Activated CD8-positive, alpha-beta T cell treated with anti-CD3 and anti-CD28 coated beads, Interleukin-2, amount 10 ng/mL, durations not matched to agents 7 days and 5 days (primary cell): Measurements from ENCODE around the gene PRAMEF2. TPM values are rescaled to one million over a fixed set of nuclear protein-coding genes. Genes with fewer than 3 reads are reported as not detected.
"Not testable (repeated sequence)": the region's sequence is repeated elsewhere in the genome, so short reads cannot be mapped to it uniquely, and the experiment has no call there.

Experiments
- ATAC-seq: fragments of 150-1000 bp; cut with Tn5 transposase; one replicate; pipeline ENCODE4 v1.10.0; 2021; ENCODE audit warnings: moderate library complexity
- CTCF ChIA-PET: fragments of 350-600 bp; sonication (Branson Sonifier 250); formaldehyde crosslinking; loops from one replicate; lab custom pipeline; 2021; ENCODE audit warnings: antibody characterized with exemption; lab: Charles Lee
- POLR2A ChIA-PET: fragments of 350-600 bp; sonication (Branson Sonifier 250); formaldehyde crosslinking; loops from one replicate; lab custom pipeline; 2021; ENCODE audit warnings: antibody characterized with exemption; lab: Charles Lee
- DNase-seq: peaks from one replicate; pipeline ENCODE4 v3.0.0-alpha.2; 2020
- H3K27ac Mint-ChIP-seq: one replicate; pipeline ENCODE4 v1.8.0; 2021; ENCODE audit warnings: mild to moderate bottlenecking, mixed read lengths
- H3K27me3 Mint-ChIP-seq: one replicate; pipeline ENCODE4 v1.8.0; 2021; ENCODE audit warnings: low read depth, mixed read lengths
- H3K36me3 Mint-ChIP-seq: one replicate; pipeline ENCODE4 v1.8.0; 2021; ENCODE audit warnings: low read depth, mixed read lengths
- H3K4me1 Mint-ChIP-seq: one replicate; pipeline ENCODE4 v1.8.0; 2021; ENCODE audit warnings: low read depth, mixed read lengths
- H3K4me3 Mint-ChIP-seq: one replicate; pipeline ENCODE4 v1.8.0; 2021; ENCODE audit warnings: mild to moderate bottlenecking, mixed read lengths
- H3K9me3 Mint-ChIP-seq: one replicate; pipeline ENCODE4 v1.8.0; 2022; ENCODE audit warnings: mixed read lengths; ENCODE audit not compliant: insufficient read depth
- total RNA-seq, 2 experiments: library from RNA; stranded (reverse); gene quantifications; one replicate each; pipeline ENCODE4 v1.2.3, GENCODE V29; 2021

Gene PRAMEF2, protein sequence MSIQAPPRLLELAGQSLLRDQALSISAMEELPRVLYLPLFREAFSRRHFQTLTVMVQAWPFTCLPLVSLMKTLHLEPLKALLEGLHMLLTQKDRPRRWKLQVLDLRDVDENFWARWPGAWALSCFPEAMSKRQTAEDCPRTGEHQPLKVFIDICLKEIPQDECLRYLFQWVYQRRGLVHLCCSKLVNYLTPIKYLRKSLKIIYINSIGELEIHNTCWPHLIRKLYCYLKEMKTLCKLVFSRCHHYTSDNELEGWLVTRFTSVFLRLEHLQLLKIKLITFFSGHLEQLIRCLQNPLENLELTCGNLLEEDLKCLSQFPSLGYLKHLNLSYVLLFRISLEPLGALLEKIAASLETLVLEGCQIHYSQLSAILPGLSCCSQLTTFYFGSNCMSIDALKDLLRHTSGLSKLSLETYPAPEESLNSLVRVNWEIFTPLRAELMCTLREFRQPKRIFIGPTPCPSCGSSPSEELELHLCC
- total RNA-seq, result not detected

GRCh38 chr1:12856786-12857185, at the start of gene PRAMEF2:
Gene PRAMEF2, plus strand, starts transcription at chr1:12857086. Its CDS starts 1,924 bp downstream, at chr1:12859010.
- H3K4me1 Mint-ChIP-seq, CTCF ChIA-PET, H3K36me3 Mint-ChIP-seq, H3K27me3 Mint-ChIP-seq, ATAC-seq, H3K4me3 Mint-ChIP-seq, H3K9me3 Mint-ChIP-seq, DNase-seq, H3K27ac Mint-ChIP-seq, POLR2A ChIA-PET: not testable (repeated sequence)

DNA sequence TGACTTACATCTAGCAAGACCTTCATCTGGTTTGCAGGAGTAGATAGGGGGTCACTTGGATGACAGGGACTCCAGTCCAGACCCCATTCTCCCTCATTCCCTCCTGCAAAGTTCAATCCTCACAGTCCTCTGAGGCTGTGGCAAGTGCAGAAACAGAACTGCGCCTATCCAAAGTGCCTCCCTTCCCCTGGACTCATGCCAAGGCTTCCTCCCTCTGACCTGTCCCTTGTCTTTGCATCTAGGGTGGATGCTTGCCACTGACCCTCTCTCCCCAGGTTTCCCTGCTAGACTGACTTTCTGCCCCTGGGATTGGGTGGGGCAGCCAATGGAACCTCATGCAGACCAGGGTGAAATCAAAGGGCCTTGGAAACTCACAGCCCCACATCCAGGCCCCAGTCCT, 47.0 kb upstream of the PRAMEF2 start:
- DNase-seq, result no peak
- H3K9me3 Mint-ChIP-seq, result no peaks in the 10 kb centered on the region
- no peak for ATAC-seq
- no peak overlapping the region for H3K4me3 Mint-ChIP-seq
- no peaks in the 10 kb centered on the region for H3K36me3 Mint-ChIP-seq
- CTCF ChIA-PET, result no interaction called here
- no peaks in the 10 kb centered on the region for H3K4me1 Mint-ChIP-seq
- POLR2A ChIA-PET, result no interaction called here
- H3K27ac Mint-ChIP-seq, result no peak overlapping the region
- H3K27me3 Mint-ChIP-seq, result peaks cover 11% of the 10 kb centered on the region

- no peak overlapping the region for H3K27ac Mint-ChIP-seq
- H3K36me3 Mint-ChIP-seq, result no peaks in the 10 kb centered on the region
- ATAC-seq, result no peak
- no peaks in the 10 kb centered on the region for H3K4me1 Mint-ChIP-seq
- H3K4me3 Mint-ChIP-seq, result no peak overlapping the region
- no peak for DNase-seq
- H3K27me3 Mint-ChIP-seq, result peaks cover 8% of the 10 kb centered on the region
- no peaks in the 10 kb centered on the region for H3K9me3 Mint-ChIP-seq
- ChIA-PET CTCF (no interaction called here), POLR2A (no interaction called here)
These were observed 46.0 kb upstream of the PRAMEF2 start for GRCh38 chr1:12810691-12811408.

DNA sequence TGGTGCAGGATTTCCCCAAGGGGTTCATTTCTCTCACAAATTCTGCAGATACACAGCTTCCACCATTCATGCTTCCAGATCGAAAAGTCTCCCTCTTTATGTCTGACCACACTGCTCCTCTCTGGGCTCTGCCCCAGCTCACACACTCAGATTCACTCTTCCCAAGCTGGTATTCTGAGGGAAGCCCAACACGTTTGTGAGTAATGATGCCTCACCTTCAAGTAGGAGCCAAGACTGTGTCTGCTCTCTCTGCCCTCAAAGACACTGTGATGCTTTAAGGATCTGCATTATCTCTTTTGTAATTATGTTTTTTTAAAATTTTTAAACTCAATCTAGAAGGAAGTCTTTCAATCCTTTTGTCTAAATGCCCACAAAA, 45.5 kb upstream of the PRAMEF2 start:
- Mint-ChIP-seq H3K4me1 (no peaks in the 10 kb centered on the region), H3K27me3 (peaks cover 8% of the 10 kb centered on the region), H3K4me3 (no peak overlapping the region), H3K27ac (no peak overlapping the region), H3K36me3 (no peaks in the 10 kb centered on the region), H3K9me3 (no peaks in the 10 kb centered on the region)
- ChIA-PET CTCF (no interaction called here), POLR2A (no interaction called here)
- ATAC-seq, result no peak
- DNase-seq, result no peak

DNA sequence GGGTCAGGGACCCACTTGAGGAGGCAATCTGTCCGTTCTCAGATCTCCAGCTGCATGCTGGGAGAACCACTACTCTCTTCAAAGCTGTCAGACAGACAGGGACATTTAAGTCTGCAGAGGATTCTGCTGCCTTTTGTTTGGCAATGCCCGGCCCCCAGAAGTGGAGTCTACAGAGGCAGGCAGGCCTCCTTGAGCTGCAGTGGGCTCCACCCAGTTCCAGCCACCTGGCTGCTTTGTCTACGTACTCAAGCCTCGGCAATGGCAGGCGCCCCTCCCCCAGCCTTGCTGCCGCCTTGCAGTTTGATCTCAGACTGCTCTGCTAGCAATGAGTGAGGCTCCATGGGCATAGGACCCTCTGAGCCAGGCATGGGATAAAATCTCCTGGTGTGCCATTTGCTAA, 37.8 kb upstream of the PRAMEF2 start:
- H3K36me3 Mint-ChIP-seq, DNase-seq, H3K4me3 Mint-ChIP-seq, H3K27me3 Mint-ChIP-seq, H3K4me1 Mint-ChIP-seq, H3K9me3 Mint-ChIP-seq, POLR2A ChIA-PET, CTCF ChIA-PET, H3K27ac Mint-ChIP-seq, ATAC-seq: not testable (repeated sequence)

- DNase-seq, H3K27me3 Mint-ChIP-seq, CTCF ChIA-PET, POLR2A ChIA-PET, ATAC-seq, H3K36me3 Mint-ChIP-seq, H3K4me3 Mint-ChIP-seq, H3K9me3 Mint-ChIP-seq, H3K27ac Mint-ChIP-seq, H3K4me1 Mint-ChIP-seq: not testable (repeated sequence)
These were observed 25.6 kb upstream of the PRAMEF2 start, which contains the start of gene PRAMEF11 for GRCh38 chr1:12831310-12831709. Gene PRAMEF11, minus strand, starts transcription at chr1:12831410. Its CDS starts 2,621 bp downstream, at chr1:12828789.

GRCh38 chr1:12833251-12833650, 23.6 kb upstream of the PRAMEF2 start:
- H3K4me1 Mint-ChIP-seq, H3K36me3 Mint-ChIP-seq, CTCF ChIA-PET, ATAC-seq, DNase-seq, H3K27me3 Mint-ChIP-seq, H3K9me3 Mint-ChIP-seq, POLR2A ChIA-PET, H3K27ac Mint-ChIP-seq, H3K4me3 Mint-ChIP-seq: not testable (repeated sequence)

- ATAC-seq, H3K27ac Mint-ChIP-seq, H3K4me1 Mint-ChIP-seq, CTCF ChIA-PET, POLR2A ChIA-PET, H3K4me3 Mint-ChIP-seq, H3K9me3 Mint-ChIP-seq, H3K36me3 Mint-ChIP-seq, H3K27me3 Mint-ChIP-seq, DNase-seq: not testable (repeated sequence)
These were observed 8.3 kb upstream of the PRAMEF2 start, which contains the start of gene HNRNPCL1 for GRCh38 chr1:12848620-12849019. Gene HNRNPCL1, minus strand, starts transcription at chr1:12848720. Its CDS starts 431 bp downstream, at chr1:12848289.

DNA sequence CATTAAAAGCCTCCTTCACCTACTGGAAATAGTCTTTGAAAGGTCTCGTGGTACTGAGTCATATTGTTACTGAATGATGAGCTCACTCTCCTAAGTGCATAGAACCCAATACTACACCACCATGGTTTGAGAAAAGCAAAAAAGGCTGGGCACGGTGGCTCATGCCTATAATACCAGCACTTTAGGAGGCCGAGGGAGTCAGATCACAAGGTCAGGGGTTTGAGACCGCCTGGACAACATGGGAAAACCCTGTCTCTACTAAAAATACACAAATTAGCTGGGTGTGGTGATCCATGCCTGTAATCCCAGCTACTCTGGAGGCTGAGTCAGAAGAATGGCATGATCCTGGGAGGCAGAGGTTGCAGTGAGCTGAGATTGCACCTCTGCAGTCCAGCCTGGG, 5.1 kb upstream of the PRAMEF2 start:
- Mint-ChIP-seq H3K27me3 (peaks cover 3% of the 10 kb centered on the region), H3K4me3 (no peak overlapping the region)
- POLR2A ChIA-PET, result no interaction called here

GRCh38 chr1:12863131-12863880, 6.4 kb downstream of the PRAMEF2 start:
- POLR2A ChIA-PET, H3K4me1 Mint-ChIP-seq, DNase-seq, H3K27me3 Mint-ChIP-seq, H3K4me3 Mint-ChIP-seq, H3K36me3 Mint-ChIP-seq, ATAC-seq, H3K9me3 Mint-ChIP-seq, H3K27ac Mint-ChIP-seq, CTCF ChIA-PET: not testable (repeated sequence)

More for the DNA sequence above, 5.1 kb upstream of the PRAMEF2 start:
- ATAC-seq (no peak), DNase-seq (no peak)
- CTCF ChIA-PET, result no interaction called here
- Mint-ChIP-seq H3K27ac (no peak overlapping the region), H3K9me3 (no peaks in the 10 kb centered on the region), H3K4me1 (no peaks in the 10 kb centered on the region), H3K36me3 (no peaks in the 10 kb centered on the region)

DNA sequence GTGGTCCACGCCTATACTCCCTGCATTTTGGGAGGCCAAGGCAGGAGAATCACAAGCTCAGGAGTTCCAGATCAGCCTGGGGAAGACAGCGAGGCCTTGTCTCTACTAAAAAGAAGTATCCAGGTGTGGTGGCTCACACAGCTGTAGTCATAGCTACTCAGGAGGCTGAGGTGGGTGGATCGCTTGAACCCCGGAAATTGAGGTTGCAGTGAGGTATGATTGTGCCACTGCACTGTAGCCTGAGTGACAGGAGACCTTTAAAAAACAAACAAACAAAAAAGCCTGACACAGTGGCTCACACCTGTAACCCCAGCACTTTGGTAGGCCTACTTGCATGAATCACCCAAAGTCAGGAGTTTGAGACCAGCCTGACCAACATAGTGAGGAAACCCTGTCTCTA, 21.6 kb downstream of the PRAMEF2 start:
- H3K27ac Mint-ChIP-seq, H3K4me3 Mint-ChIP-seq, H3K4me1 Mint-ChIP-seq, H3K9me3 Mint-ChIP-seq, DNase-seq, H3K36me3 Mint-ChIP-seq, CTCF ChIA-PET, ATAC-seq, POLR2A ChIA-PET, H3K27me3 Mint-ChIP-seq: not testable (repeated sequence)
